Measurements from ENCODE around the gene SSC5D. TPM values are rescaled to one million over a fixed set of nuclear protein-coding genes. Genes with fewer than 3 reads are reported as not detected.

Gene SSC5D
- total RNA-seq, 2 donors from 2014 or later: 32.4 to 40.6 TPM

DNA sequence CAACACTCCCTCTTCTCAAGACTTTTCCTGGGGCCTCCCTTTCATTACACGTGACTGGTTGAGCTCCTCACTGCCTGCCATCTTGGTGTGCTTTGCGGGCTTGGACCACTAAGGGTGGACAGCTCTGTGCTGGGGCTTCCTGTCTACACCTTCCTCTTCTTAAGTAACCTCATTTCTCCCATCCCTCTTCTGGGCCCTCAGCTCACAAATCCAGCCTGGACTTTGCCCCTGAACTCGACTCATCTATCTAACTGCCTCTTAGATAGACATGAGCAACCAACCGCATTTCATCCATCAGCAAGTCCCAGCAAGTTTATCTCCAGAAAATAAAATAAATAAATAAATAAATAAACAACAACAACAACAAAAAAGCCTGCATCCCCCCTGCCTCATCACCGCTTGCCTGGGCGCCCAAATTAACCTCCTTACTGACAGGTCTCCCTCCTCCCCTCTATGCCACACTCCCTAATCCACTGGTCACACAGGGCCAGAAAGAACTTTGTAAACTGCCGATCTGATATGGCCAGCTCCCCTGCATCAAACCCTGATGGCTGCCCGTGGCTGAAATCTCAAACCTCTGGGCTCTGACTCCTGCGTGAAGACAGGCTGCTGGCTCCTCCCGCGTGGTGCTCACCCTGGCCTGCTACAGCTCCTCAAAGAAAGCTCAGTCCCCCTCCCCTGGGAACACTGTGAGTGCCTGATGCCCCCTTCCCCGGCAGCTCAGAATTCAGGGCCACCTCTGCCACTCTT is 34.5 kb upstream of the SSC5D start:
- DNase-seq (ENCODE audit: low spot score): no peak
- intact Hi-C loops (cut with DNase I): no loop called here

DNA sequence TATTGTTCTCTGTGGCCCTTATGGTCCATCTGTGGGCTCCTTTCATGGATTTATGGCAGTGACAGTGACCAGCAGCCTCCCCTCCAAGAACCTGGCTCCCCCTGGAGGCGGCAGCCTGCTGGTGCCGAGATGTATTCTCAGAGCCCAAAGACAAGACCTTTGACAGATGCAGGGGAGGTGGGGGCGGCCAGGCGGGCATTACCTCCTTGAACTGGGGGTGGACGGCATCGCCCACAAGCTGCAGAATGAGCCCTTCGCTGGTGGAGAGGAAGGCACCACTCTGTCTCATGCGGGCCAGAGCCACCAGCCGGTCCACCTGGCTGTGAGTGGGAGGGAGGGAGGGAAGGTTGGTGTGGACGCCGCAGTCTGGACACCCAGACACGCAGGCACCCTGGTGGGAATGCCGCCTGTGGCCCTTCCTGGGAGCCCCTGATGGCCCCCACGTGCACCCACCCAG is 33.4 kb upstream of the SSC5D start:
- intact Hi-C loops (cut with DNase I): no loop called here

DNA sequence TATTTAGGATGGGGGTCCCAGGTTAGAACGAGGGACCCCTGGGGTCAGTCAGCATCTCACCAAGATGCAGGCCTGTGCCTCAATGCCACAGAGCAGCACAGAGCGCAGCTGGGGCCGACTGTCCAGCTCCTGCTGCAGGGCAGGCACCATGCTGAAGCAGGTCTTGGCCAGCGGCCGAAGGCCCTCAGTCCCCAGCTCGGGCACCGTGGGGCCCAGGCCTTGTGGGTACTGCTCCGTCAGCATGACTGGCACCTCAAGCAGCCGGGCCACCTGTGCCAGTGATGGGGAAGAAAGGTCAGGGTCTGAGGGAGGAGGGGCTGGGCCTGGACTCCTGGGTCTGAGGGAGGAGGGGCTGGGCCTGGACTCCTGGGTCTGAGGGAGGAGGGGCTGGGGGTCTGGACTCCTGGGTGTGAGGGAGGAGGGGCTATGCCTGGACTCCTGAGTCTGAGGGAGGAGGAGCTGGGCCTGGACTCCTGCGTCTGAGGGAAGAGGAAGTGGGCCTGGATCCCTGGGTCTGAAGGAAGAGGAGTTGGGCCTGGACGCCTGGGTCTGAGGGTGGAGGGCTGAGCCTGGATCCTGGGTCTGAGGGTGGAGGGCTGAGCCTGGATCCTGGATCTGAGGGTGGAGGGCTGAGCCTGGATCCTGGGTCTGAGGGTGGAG is 32.5 kb upstream of the SSC5D start:
- no peak for DNase-seq (ENCODE audit: low spot score)
- intact Hi-C loops (cut with DNase I): no loop called here

More for the DNA sequence above, 33.4 kb upstream of the SSC5D start:
- DNase-seq (ENCODE audit: low spot score): no peak

DNA sequence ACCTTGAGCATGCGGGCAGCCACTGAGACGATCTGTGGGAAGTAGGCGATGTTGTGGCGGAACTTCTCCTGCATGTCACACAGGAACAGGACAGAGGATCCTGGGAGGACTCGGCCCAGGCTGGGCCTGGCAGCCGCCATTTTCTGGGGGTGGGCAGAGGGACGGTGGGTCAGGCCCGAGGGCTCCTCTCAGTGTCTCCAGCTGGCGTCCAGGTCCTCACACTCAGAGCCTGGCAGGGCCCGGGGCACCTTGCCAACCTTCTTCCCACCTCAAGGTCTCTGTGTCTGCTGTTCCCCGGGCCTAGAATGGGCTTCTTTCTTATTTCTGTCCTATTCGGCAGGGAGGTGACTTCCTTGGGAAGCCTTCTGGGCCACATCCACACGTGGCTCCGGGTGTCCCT is 31.9 kb upstream of the SSC5D start:
- intact Hi-C loops (cut with DNase I): no loop called here
- DNase-seq (ENCODE audit: low spot score): no peak

- intact Hi-C loops (cut with DNase I): no loop called here
- no peak for DNase-seq (ENCODE audit: low spot score)
Observed at GRCh38 chr19:55457683-55458457, 30.4 kb upstream of the SSC5D start.

- intact Hi-C loops (cut with DNase I): no loop called here
- no peak for DNase-seq (ENCODE audit: low spot score)
Observed at GRCh38 chr19:55459551-55459949, 28.7 kb upstream of the SSC5D start.

- intact Hi-C loops (cut with DNase I): no loop called here
- DNase-seq (ENCODE audit: low spot score): no peak
Observed at GRCh38 chr19:55459950-55460657, 28.1 kb upstream of the SSC5D start.

DNA sequence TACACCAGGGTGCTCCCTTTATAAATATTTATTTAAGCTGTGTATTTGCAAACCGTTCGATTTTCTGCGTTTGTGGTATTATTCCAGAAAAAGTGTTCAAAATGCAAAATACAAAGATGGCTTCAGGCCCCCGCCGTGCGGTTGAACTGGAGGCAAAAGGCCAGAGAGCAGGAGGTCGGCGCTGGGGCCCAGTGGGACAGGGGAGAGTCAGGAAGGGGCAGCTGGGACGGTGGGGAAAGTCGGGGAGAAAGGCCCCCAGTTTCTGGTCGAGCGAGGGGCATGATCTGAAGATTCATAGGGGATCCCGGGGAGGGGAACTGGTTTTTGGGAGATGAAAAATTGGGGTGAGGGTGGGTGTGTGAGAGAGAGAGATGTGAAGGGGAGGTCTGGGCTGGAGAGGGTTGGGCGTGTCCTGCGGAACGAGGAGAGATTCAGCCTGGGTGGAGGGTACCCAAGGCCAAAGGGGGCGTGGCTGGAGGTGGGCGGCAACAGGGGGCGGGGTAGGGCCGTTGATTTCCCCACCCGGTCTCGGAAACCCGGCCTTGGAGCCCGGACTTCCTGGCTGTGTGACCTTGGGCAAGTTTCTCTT is 27.5 kb upstream of the SSC5D start:
- intact Hi-C loops (cut with DNase I): no loop called here
- DNase-seq (ENCODE audit: low spot score): peak; percentile 95

DNA sequence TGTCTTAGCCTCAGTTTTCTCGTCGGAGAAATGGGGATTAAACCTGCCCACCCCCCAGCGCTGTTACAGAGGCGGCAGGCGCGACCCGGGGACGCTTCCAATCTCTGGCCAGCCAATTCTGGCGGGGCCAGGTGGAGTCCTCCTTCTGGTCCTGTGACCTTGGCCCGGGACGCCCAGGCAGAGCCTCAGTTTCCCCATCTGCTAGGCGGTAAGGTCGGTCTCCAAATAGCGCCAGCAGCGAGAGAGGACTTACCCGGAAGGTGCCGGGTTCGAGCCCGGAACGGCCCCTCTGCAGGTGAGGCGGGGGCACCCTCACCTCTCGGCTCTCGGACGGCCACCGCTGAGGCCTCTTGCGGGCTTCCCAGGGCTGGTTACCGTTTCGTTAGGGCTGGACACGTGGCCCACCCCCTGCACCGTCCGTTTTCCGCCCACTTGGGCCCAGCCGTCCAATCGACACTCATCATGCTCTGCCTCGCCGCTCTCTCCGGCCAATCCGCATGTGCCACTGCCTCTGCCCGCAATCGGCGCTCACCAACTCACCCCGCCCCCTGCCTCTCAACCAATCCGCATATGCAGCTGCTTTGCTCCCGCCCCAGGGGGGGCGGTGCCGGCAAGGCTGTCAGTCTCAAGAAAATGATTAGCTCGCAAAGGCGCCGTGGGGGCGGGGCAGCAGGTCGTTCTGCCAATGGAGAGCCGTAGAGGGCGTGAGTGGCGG is 26.8 kb upstream of the SSC5D start, which contains the start of gene ISOC2:
Gene ISOC2 (minus strand): TSS at position 384 of the 715 bp plus-strand sequence. CDS start 5,156 bp downstream, outside the sequence.
- peak; percentile 100 for DNase-seq (ENCODE audit: low spot score)
- intact Hi-C loops (cut with DNase I): no loop called here

DNA sequence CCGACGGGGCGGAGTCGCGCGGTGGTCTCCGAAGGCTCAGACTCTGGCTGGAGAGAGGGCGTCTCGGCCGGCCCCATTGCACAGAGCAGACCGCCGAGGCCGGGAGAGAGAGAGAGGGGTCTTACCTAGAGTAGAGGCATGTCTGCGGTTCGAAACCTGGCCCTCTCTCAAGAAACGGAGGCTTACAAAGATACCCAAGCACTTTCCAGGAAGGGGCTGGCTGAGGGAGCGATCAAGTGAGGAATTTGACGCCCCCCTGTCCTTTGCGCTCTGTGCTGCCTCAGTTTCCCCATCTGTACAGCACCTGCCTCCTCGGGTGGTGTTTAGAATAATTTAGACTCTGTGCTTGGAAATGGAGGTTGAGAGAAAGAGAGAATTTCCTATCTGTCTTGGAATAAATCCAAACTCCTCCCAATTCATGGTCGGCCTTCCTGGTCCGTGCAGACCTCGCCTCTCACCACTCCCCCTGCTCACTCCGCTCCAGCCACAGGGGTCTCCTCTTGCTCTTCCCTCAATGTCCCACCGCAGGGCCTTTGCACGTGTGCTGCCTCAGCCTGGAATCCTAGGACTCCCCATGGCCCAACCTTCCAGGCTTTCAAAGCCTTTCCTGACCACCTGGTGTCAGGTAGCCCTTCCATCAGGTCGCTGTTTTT is 26.1 kb upstream of the SSC5D start:
- no peak for DNase-seq (ENCODE audit: low spot score)
- intact Hi-C loops (cut with DNase I): no loop called here

GRCh38 chr19:55462722-55463121 is 25.5 kb upstream of the SSC5D start:
- intact Hi-C loops (cut with DNase I): no loop called here

GRCh38 chr19:55463583-55464031 is 24.6 kb upstream of the SSC5D start:
- no peak for DNase-seq (ENCODE audit: low spot score)
- intact Hi-C loops (cut with DNase I): no loop called here

More at GRCh38 chr19:55462722-55463121, 25.5 kb upstream of the SSC5D start:
- no peak for DNase-seq (ENCODE audit: low spot score)

DNA sequence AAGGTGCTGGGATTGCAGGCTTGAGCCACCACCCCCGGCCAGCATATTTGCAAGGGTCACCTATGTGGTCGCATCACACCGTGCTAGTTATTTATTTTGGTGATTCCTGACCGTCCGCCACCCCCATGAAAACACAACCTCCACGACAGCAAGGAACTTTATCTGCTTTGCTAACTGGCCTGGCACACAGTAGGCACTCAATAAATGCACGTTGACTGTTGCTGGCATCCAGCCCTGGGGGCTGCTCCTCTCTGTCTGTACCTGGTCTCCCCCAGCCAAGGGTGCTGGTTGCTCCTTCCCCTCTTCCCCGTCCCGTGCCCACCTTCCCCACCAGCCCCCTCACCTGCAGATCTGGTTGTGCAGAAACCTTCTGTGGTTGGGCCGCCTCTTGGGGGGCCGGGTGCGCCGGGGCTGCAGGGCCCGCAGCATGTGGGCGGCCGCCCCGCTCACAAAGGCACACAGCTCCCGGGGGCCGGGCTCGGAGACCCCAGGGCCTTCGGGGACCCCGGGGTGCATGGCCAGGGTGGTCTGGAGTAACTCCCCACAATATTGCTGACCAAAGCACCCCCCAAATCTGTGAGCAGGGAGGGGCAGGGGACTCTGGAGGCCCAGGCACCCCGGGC is 24.1 kb upstream of the SSC5D start:
- DNase-seq (ENCODE audit: low spot score): no peak
- intact Hi-C loops (cut with DNase I): no loop called here

DNA sequence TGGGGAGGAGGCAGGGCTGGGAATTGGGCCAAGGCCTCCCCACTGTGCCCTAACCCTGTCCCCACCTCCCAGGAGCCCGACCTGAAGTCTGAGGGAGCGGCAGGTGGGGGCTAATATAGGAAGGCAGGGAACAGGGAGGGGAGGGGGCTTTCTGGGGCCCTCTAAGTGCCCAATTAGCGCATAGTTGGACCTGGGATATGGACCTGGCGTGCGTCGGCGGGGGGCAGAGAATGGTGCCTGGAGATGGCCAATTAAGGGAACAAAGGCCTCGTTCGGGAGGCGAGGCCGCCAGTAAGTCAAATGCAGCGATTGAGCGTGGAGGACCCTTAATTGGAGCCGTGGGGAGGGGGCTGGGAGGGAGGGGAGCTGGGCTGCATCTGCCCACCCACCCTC is 23.6 kb upstream of the SSC5D start, which contains the start of gene C19orf85:
Gene C19orf85 (minus strand): TSS at position 90 of the 393 bp plus-strand sequence. CDS start 197 bp downstream, outside the sequence.
- intact Hi-C loops (cut with DNase I): loop anchor here (5.0 kb wide), 1 partner anchor 38 kb away; no protein-coding TSS in a partner anchor
- DNase-seq (ENCODE audit: low spot score): no peak

DNA sequence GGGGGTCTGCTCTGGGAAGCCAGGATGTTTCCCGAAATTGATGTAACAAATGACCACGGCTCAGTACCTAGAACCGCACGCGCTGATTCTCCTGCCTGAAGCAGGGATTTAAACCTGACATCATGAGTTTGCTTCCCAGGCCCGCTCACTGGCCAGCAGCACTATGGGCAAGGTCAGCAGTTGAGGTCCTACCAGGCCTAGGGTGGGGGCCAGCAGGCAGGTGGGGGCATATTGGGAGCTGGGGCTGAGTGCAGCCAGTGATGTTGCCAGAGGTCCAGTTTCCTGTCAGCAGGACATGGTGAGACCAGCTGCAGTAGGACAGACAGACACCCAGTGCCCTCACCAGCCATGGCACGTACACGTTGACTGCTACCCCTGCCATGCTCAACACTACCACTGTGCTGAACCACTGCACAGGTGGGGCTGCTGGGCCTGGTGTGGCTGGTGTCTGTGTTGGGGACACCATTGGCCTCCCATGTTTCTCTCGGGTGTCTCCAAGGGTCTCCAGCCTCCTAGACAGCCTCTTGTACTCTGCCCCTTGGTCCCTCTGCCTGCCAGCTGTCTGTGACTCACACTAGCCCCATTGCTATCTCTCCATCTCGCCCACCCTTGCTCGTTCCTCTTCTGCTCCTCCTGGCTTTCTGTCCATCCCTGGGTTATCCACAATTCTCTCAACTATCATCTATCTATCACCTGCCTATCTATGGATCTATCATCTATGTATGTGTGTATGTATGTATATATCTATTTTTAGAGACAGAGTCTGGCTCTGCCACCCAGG is 22.6 kb upstream of the SSC5D start:
- DNase-seq (ENCODE audit: low spot score): peak; percentile 68
- intact Hi-C loops (cut with DNase I): loop anchor here (5.0 kb wide), 1 partner anchor 37 kb away; no protein-coding TSS in a partner anchor

GRCh38 chr19:55466241-55466614 is 22.0 kb upstream of the SSC5D start:
- intact Hi-C loops (cut with DNase I): loop anchor here (5.0 kb wide), 1 partner anchor 36 kb away; no protein-coding TSS in a partner anchor
- DNase-seq (ENCODE audit: low spot score): no peak
